GM12878 (cell line): ENCODE data around the gene PGC. TPM values are rescaled to one million over a fixed set of nuclear protein-coding genes. Genes with fewer than 3 reads are reported as not detected.

Experiments
- ATAC-seq: fragments of 200-7000 bp; cut with Tn5 transposase; 3 replicates; pipeline ENCODE4 v1.9.1; 2020; ENCODE audit warnings: mild to moderate bottlenecking, moderate library complexity
- BruUV-seq: library from RNA; stranded (reverse); fragments of 400-500 nt; replicated peaks from 2 replicates; lab custom pipeline; 2021; lab: Mats Ljungman, UMichigan
- CTCF ChIA-PET: fragments of 300-600 bp; sonication (Branson Sonifier 250); formaldehyde crosslinking; extraction: SDS; loops from one replicate; lab custom pipeline; 2021; ENCODE audit warnings: inconsistent platforms; lab: Yijun Ruan, JAX
- POLR2A ChIA-PET: fragments of 350-600 bp; formaldehyde crosslinking; extraction: SDS; loops from one replicate; lab custom pipeline; 2021; ENCODE audit warnings: inconsistent platforms; lab: Charles Lee
- RAD21 ChIA-PET: fragments of 300-600 bp; sonication (Branson Sonifier 250); formaldehyde crosslinking; loops from one replicate; lab custom pipeline; 2023; ENCODE audit warnings: antibody characterized with exemption; ENCODE audit not compliant: unreplicated experiment; lab: Charles Lee
- SMC1A ChIA-PET: fragments of 300-600 bp; sonication (Branson Sonifier 250); formaldehyde crosslinking; loops from one replicate; lab custom pipeline; 2023; ENCODE audit not compliant: unreplicated experiment, uncharacterized antibody; lab: Charles Lee
- DNase-seq: peaks from one replicate; pipeline ENCODE4 v3.0.0-alpha.2; 2011; ENCODE audit warnings: low read depth, low spot score
- FAIRE-seq: peaks from 3 replicates; lab custom pipeline; 2011; peaks lifted over from hg19 to GRCh38; lab: Jason Lieb, UNC
- H2AFZ ChIP-seq: 2 replicates; pipeline ENCODE4 v1.6.0; 2011; ENCODE audit warnings: low read depth, low read length, control low read depth; ENCODE audit not compliant: control insufficient read depth
- H3K27ac ChIP-seq: 2 replicates; pipeline ENCODE4 v1.5.1; 2011; ENCODE audit warnings: control low read depth; ENCODE audit not compliant: control insufficient read depth, insufficient read depth
- H3K27me3 ChIP-seq, 2 experiments: replicated peaks in 1 of 2; 2 replicates each; pipeline versions ENCODE4 v1.6.0 to v1.6.1; 2011; ENCODE audit warnings: low read length in 1 of 2; ENCODE audit not compliant: control insufficient read depth in 2 of 2, insufficient read depth in 2 of 2
- H3K36me3 ChIP-seq, 2 experiments: 2 replicates each; pipeline ENCODE4 v1.5.1; 2011; ENCODE audit warnings: low read length in 1 of 2; ENCODE audit not compliant: control insufficient read depth in 2 of 2, insufficient read depth in 2 of 2
- H3K4me1 ChIP-seq: 2 replicates; pipeline ENCODE4 v1.6.1; 2011; ENCODE audit warnings: mild to moderate bottlenecking, low read length, moderate library complexity, mixed read lengths; ENCODE audit not compliant: control insufficient read depth, insufficient read depth
- H3K4me2 ChIP-seq: 2 replicates; pipeline ENCODE4 v1.6.0; 2011; ENCODE audit warnings: control low read depth; ENCODE audit not compliant: control insufficient read depth, insufficient read depth
- H3K4me3 ChIP-seq: fragments of 200-600 bp; sonication (generic); 2 replicates; pipeline ENCODE4 v1.5.1; 2016
- H3K79me2 ChIP-seq: 2 replicates; pipeline ENCODE4 v1.6.0; 2011; ENCODE audit warnings: low read length; ENCODE audit not compliant: control insufficient read depth, insufficient read depth
- H3K9ac ChIP-seq: 2 replicates; pipeline ENCODE4 v1.8.0; 2011; ENCODE audit warnings: low read length, control low read depth, mixed read lengths; ENCODE audit not compliant: control insufficient read depth, insufficient read depth
- H3K9me3 ChIP-seq: replicated peaks from 3 replicates; pipeline ENCODE4 v1.5.1; 2011; ENCODE audit warnings: mild to moderate bottlenecking, low read length; ENCODE audit not compliant: control insufficient read depth, insufficient read depth
- H4K20me1 ChIP-seq: 2 replicates; pipeline ENCODE4 v1.6.0; 2011; ENCODE audit not compliant: control insufficient read depth, insufficient read depth
- BMI1 ChIP-seq: fragments of 450-650 bp; IDR thresholded peaks from 2 replicates; pipeline ENCODE4 v1.6.1; 2016; ENCODE audit warnings: mild to moderate bottlenecking, moderate library complexity, borderline replicate concordance
- CHD1 ChIP-seq: IDR thresholded peaks from 2 replicates; pipeline ENCODE4 v1.6.1; 2012; ENCODE audit warnings: low read depth, low read length, improper control_type of control experiment
- E2F4 ChIP-seq: IDR thresholded peaks from 2 replicates; pipeline ENCODE4 v1.6.1; 2012; ENCODE audit warnings: low read depth, low read length, improper control_type of control experiment
- ETV6 ChIP-seq, 2 experiments: fragments of 450-650 bp in 1 of 2; IDR thresholded peaks in 1 of 2; conservative IDR thresholded peaks in 1 of 2; 2 replicates each; pipeline ENCODE4 v1.6.1; 2014; ENCODE audit warnings: antibody characterized with exemption in 1 of 2, borderline replicate concordance in 1 of 2, low read depth in 1 of 2, mild to moderate bottlenecking in 1 of 2, moderate library complexity in 1 of 2
- IRF5 ChIP-seq: fragments of 450-650 bp; IDR thresholded peaks from 2 replicates; pipeline ENCODE4 v1.6.1; 2017; ENCODE audit warnings: borderline replicate concordance
- MEF2A ChIP-seq: IDR thresholded peaks from 2 replicates; pipeline ENCODE4 v1.6.1; 2011; ENCODE audit warnings: low read depth, mild to moderate bottlenecking, low read length, moderate library complexity; ENCODE audit not compliant: insufficient read depth
- MLLT1 ChIP-seq: fragments of 450-650 bp; IDR thresholded peaks from 2 replicates; pipeline ENCODE4 v1.6.1; 2016; ENCODE audit warnings: mild to moderate bottlenecking
- NFYA ChIP-seq: IDR thresholded peaks from 2 replicates; pipeline ENCODE4 v1.6.1; 2011; ENCODE audit warnings: low read depth, mild to moderate bottlenecking, low read length, improper control_type of control experiment, borderline replicate concordance
- NRF1 ChIP-seq: conservative IDR thresholded peaks from 2 replicates; pipeline ENCODE4 v1.6.1; 2011; ENCODE audit warnings: mild to moderate bottlenecking, low read depth, low read length, improper control_type of control experiment
- PML ChIP-seq: IDR thresholded peaks from 2 replicates; pipeline ENCODE4 v1.6.1; 2012; ENCODE audit warnings: low read length, inconsistent platforms
- RCOR1 ChIP-seq: conservative IDR thresholded peaks from 2 replicates; pipeline ENCODE4 v1.6.1; 2012; ENCODE audit warnings: low read depth, low read length, improper control_type of control experiment
- SMARCA5 ChIP-seq: fragments of 450-650 bp; IDR thresholded peaks from 2 replicates; pipeline ENCODE4 v1.6.1; 2017; ENCODE audit warnings: mild to moderate bottlenecking
- SPI1 ChIP-seq: IDR thresholded peaks from 2 replicates; pipeline ENCODE4 v1.6.1; 2011; ENCODE audit warnings: low read depth, mild to moderate bottlenecking, low read length, moderate library complexity, borderline replicate concordance; ENCODE audit not compliant: insufficient read depth
- SREBF2 ChIP-seq: IDR thresholded peaks from 2 replicates; pipeline ENCODE4 v1.6.1; 2012; ENCODE audit warnings: mild to moderate bottlenecking, low read length
- SUZ12 ChIP-seq: fragments of 200-600 bp; sonication (generic); IDR thresholded peaks from one replicate; pipeline ENCODE4 v1.6.1; 2018; ENCODE audit warnings: antibody characterized with exemption, mild to moderate bottlenecking; ENCODE audit not compliant: unreplicated experiment
- WGBS: methylation state at CpG from one replicate; pipeline ENCODE4 v1.1.6; 2016; ENCODE audit warnings: low lambda C conversion rate; ENCODE audit not compliant: insufficient replicate concordance, insufficient coverage; ENCODE audit errors: missing lambda C conversion rate; 5-methylcytosine and 5-hydroxymethylcytosine counted together
- in situ Hi-C: fragments of 300-500 bp; cut with MboI; formaldehyde crosslinking; loops from 9 replicates; pipeline ENCODE4 v1.14.3; 2018; ENCODE audit warnings: mixed read lengths
- intact Hi-C: fragments of 100-400 bp; cut with micrococcal nuclease; formaldehyde crosslinking; loops from one replicate; pipeline ENCODE4 v1.14.2; 2022; ENCODE audit not compliant: unreplicated experiment
- polyA plus RNA-seq, 11 experiments: library from polyadenylated mRNA; depleted of rRNA in 4 of 11; unstranded in 6 of 11; stranded (reverse) in 5 of 11; fragments of >200 nt; fragmentation: Nextera tagmentation in 4 of 11; fragmentation: Illumina TruSeq in 1 of 11; extraction: Ambion mirVana in 4 of 11; extraction: Trizol in 1 of 11; gene quantifications; 1 replicate in 1 of 11; 2 replicates in 10 of 11; pipeline versions ENCODE4 v1.2.1 to v1.2.3, GENCODE V29; 2011 to 2016; ENCODE audit warnings: inconsistent platforms in 2 of 11, missing spikeins in 2 of 11, low read depth in 1 of 11
- total RNA-seq, 4 experiments: library from RNA; depleted of rRNA in 3 of 4; stranded (reverse); fragments of >200 nt in 3 of 4; fragmentation: Illumina TruSeq in 1 of 4; extraction: Trizol in 1 of 4; gene quantifications; 2 replicates each; pipeline versions ENCODE4 v1.2.1 to v1.2.3, GENCODE V29; 2013 to 2021

PGC gene
- total and polyA plus RNA-seq, 10 of the 15 experiments (the other 5 are each of a cell fraction or from before 2014, with no cell fraction given) = 0.26 TPM; not detected in 9

GRCh38 chr6:41733707-41734665 lies 13.2 kb downstream of the PGC start (continued):
- TF ChIP-seq E2F4 (peak; percentile 50; the same call in 1 of the 2 replicates), IRF5 (no peak)
- TF ChIP-seq, all 136 proteins: peak for 40

- peaks cover 19% of the 10 kb centered on the region for H3K4me1 ChIP-seq
- intact Hi-C loops = loop anchor here (1.0 to 10.0 kb wide), 4 partner anchors 10 to 659 kb away; partner anchors contain the start of genes FOXP4, NFYA and OARD1
- no peaks in the 10 kb centered on the region for H4K20me1 ChIP-seq
- H3K79me2 ChIP-seq = peaks cover 63% of the 10 kb centered on the region
- H3K9ac ChIP-seq = peak overlapping the region; percentile 93
- ChIA-PET POLR2A (interaction anchor here (0.5 to 9.6 kb wide), 12 partner anchors 7 to 400 kb away, joined by 3 to 293 read pairs (median 6); partner anchors contain the start of genes BYSL, MED20 and NCR2), RAD21 (interaction anchor here (0.6 to 8.5 kb wide), 13 partner anchors 15 to 1039 kb away, joined by 3 to 300 read pairs (median 4); partner anchors contain the start of gene NCR2), SMC1A (interaction anchor here (0.7 to 8.5 kb wide), 11 partner anchors 8 to 445 kb away, joined by 3 to 168 read pairs (median 5); no protein-coding TSS in a partner anchor), CTCF (interaction anchor here (0.8 to 6.2 kb wide), 13 partner anchors 12 to 400 kb away, joined by 3 to 87 read pairs (median 9); partner anchors contain the start of genes BYSL, MED20, TAF8 and TOMM6)
- 0 out of 4 replicates have a peak, but pooled peaks cover 0 to 5% of the 10 kb centered on the region in 2 experiments for H3K36me3 ChIP-seq
- FAIRE-seq (no peak), ATAC-seq (no peak), DNase-seq (no peak)
- no peaks in the 10 kb centered on the region for H3K9me3 ChIP-seq
- H3K27ac ChIP-seq = peak overlapping the region; percentile 98
- TSS peak; percentile 67 for BruUV-seq
- peak overlapping the region; percentile 99 for H3K4me2 ChIP-seq
- whole genome bisulfite sequencing = 2% methylated on average over 11 of the region's 11 CpGs
- no peak for TF ChIP-seq SMARCA5
- no peak for TF ChIP-seq RCOR1
- TF ChIP-seq SPI1 = no peak
- peak; percentile 75; the same call in 1 of the 2 replicates for TF ChIP-seq MLLT1
- TF ChIP-seq PML = no peak
- TF ChIP-seq ETV6 (conservative IDR thresholded peaks at IDR 0.05 in 1 of 2, IDR thresholded peaks at IDR 0.05 in 1 of 2; ENCODE audit: borderline replicate concordance in 1 of 2, low read depth in 1 of 2) = no peak
- no peak for TF ChIP-seq BMI1
- TF ChIP-seq SREBF2 = no peak
- TF ChIP-seq MEF2A = no peak
- TF ChIP-seq SUZ12 = no peak
- TF ChIP-seq NFYA = no peak
- TF ChIP-seq NRF1 = no peak
- peak; percentile 83; the same call in 1 of the 2 replicates for TF ChIP-seq CHD1
- H2AFZ ChIP-seq = no peak overlapping the region
- peak overlapping the region; percentile 92 for H3K4me3 ChIP-seq
- in situ Hi-C loops = no loop called here
- no peaks in the 10 kb centered on the region; a peak in 1 of 4 replicates for H3K27me3 ChIP-seq
These were observed 13.9 kb downstream of the PGC start for GRCh38 chr6:41733360-41733706.
